NCI-H2171 (cell line): ENCODE data around the gene PI3.

Source experiments
- DNase-seq: peaks from one replicate; lab custom pipeline; 2025; lab: John Stamatoyannopoulos, UW

Gene PI3

DNA sequence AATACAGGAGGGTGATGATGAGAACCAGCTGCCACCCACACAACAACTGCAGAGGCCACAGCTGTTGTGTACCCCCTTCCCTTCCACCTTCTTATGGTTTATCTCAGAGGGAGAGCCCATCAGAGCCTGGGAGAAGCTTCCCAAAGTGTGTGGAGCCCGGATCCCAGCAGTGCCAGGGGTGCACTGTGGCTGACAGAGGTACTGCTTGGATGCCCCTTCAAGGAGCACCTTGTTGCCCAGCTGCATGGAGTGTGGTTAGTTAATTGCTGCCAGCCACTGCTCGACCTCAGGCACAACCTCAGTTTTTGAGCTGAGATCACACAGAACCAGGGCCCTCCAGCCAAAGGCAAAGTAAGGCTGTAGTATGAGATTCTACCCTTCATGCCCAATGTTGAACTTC lies 13.0 kb downstream of the PI3 start:
- DNase-seq = no peak

DNA sequence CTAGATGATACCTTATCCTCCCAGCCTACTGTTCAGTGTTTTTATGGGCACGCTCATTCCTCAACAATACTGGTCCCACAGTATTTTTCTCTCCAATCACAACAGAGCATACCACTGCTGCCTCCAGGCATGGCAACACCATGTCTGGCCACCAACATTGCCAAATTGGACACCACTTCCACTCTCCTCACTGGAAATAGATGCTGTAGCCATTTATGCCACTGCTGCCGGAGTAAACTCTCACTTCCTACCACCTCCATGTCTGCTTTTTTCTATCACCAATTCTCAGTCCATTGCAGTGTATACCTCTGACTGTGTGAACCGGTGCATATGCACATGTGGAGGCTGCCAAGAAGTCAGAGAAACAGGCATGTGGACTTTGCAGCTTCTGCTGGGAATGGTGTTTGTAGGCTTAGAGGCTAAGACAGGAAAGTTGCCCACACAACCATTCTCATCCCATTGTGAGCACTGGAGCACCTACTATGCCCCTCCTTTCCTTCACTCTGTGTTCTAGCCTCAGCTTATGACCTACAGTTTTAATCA lies 14.4 kb downstream of the PI3 start:
- no peak for DNase-seq

GRCh38 chr20:45189861-45190260 lies 15.2 kb downstream of the PI3 start:
- DNase-seq = no peak

GRCh38 chr20:45191926-45192325 lies 17.2 kb downstream of the PI3 start:
- no peak for DNase-seq

GRCh38 chr20:45193331-45193730 lies 18.6 kb downstream of the PI3 start:
- DNase-seq = no peak

- DNase-seq = no peak
Measured at GRCh38 chr20:45206725-45207124, 32.0 kb downstream of the PI3 start, which contains the start of gene SEMG1. Gene SEMG1 (plus strand): TSS chr20:45207033. CDS start chr20:45207054, 21 bp downstream.

DNA sequence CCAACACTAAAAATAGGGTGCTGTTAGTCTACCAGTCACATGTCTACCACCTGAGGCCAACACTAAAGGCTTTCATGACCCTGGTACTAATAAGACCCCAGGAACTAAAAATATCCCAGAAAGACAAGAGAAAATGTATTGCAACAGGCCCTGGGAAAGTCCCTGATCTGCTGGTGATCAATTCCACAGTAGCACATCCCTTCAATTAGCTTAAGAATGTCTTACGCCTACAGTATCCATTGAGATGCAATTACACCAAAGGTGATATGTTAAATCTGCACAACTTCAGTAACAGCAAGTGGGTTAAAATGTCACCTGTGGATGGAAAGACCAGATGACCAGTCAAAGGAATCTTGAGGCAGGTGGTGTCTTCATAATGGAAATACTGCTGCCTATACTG lies 35.2 kb downstream of the PI3 start:
- no peak for DNase-seq

DNA sequence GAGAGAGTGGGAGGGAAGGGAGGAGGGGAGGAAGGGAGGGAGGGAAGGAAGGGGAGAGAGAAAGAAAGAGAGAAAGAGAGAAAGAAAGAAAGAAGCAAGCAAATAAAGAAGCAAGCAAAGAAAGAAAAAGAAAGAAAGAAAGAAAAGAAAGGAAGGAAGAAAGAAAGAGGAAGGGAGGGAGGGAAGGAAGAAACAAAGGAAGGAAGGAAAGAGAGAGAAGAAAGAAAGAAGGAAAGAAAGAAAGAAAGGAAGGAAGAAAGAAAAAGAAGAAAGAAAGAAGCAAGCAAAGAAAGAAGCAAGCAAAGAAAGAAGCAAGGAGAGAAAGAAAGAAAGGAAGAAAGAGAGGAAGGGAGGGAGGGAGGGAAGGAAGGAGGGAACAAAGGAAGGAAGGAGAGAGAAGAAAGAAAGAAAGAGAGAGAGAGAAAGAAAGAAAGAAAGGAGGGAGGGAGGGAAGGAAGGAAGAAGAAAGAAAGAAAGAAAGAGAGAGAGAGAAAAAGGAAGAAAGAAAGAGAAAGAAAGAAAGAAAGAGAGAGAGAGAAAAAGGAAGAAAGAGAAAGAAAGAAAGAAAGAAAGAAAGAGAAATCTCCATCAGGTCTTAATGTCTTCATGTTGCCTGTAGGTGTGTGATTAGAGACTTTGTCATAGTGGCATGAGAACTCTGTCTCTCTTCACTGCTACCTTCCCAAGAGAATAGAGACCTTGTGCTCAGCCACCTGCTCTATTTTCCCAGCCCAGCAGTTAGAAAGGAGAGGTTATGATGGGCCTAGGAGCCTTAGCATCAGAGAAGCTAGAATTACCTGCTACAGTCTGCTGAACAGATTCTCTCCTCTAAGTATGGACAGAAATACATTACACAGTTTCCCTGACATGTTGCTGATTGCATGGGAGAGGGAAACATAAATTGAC lies 37.1 kb downstream of the PI3 start:
- DNase-seq = peak; percentile 74

DNA sequence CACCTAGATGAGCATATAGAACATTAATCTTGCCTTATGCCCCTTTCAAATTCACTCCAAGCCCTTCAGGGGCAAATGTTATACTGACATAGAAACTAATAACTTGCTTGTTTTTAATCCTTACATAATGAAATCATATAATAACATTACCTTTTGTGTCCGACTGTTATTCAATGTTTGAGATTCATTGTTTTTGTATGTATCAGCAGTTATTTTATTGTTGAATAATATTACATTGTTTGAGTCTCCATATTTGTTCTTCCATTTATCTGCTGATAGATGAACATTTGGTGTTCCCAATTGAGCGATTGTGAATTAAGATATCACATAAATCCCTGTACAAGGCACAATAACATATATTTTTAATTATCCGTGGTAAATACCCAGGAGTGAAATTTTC lies 38.1 kb downstream of the PI3 start:
- no peak for DNase-seq

DNA sequence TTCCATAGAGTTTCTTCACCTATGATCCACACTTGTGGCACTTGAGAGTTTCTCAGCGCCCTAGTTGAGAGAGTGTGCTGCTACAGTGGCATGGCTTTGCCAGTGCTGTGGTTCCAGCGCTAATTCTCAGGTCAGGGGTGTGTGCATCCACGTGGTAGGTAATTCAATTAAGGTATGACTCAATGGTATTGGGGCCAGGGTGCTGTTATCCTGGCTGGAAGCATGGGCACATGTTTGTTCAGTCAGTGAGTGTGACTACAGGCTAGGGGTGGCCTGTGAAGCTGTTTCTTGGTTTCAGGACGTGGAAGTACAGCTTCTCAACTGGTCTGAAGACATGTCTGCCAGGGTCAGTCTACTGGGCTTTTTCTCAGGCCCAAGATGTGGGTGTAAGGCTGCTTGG lies 43.4 kb downstream of the PI3 start:
- no peak for DNase-seq

- no peak for DNase-seq
Measured at GRCh38 chr20:45218636-45219035, 43.9 kb downstream of the PI3 start.

GRCh38 chr20:45221076-45221475 lies 46.4 kb downstream of the PI3 start, which contains the start of gene SEMG2:
Gene SEMG2 (plus strand): TSS chr20:45221373. CDS start chr20:45221390, 17 bp downstream.
- no peak for DNase-seq

DNA sequence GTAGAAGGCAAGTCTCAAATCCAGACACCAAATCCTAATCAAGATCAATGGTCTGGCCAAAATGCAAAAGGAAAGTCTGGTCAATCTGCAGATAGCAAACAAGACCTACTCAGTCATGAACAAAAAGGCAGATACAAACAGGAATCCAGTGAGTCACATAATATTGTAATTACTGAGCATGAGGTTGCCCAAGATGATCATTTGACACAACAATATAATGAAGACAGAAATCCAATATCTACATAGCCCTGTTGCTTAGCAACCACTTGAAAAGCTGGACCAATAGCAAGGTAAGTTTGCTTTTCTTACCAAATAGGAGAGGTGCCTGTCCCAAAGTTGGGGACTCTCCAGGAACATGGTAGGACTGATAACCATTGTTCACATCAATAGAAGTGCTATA lies 48.4 kb downstream of the PI3 start:
- no peak for DNase-seq
